Ectodermal cell (in vitro differentiated cells): ENCODE measurements around the gene BAG5.
A peak's percentile ranks its signal among the peaks of the same experiment; 100 is the strongest.

Experiments used
- H3K27ac ChIP-seq: 2 replicates; pipeline ENCODE4 v1.7.0; 2013; ENCODE audit warnings: mild to moderate bottlenecking, low read depth, low read length; ENCODE audit not compliant: insufficient read depth, poor library complexity, severe bottlenecking
- H3K27me3 ChIP-seq: 2 replicates; pipeline ENCODE4 v1.7.0; 2013; ENCODE audit warnings: mild to moderate bottlenecking, low read length; ENCODE audit not compliant: insufficient read depth, control insufficient read depth, poor library complexity, severe bottlenecking
- H3K36me3 ChIP-seq: one replicate; pipeline ENCODE4 v1.7.0; 2013; ENCODE audit warnings: low read length; ENCODE audit not compliant: control insufficient read depth, insufficient read depth
- H3K4me1 ChIP-seq: one replicate; pipeline ENCODE4 v1.7.0; 2013; ENCODE audit warnings: low read length; ENCODE audit not compliant: control insufficient read depth, insufficient read depth
- H3K4me3 ChIP-seq: 2 replicates; pipeline ENCODE4 v1.7.0; 2013; ENCODE audit warnings: low read depth, low read length, control low read depth; ENCODE audit not compliant: insufficient read depth
- H3K9me3 ChIP-seq: 2 replicates; pipeline ENCODE4 v1.7.0; 2013; ENCODE audit warnings: mild to moderate bottlenecking, low read length, moderate library complexity; ENCODE audit not compliant: control insufficient read depth
- WGBS, 2 experiments: methylation state at CpG; one replicate each; pipeline ENCODE4 v1.1.7; 2013; ENCODE audit warnings: missing lambda C conversion rate in 2 of 2; 5-methylcytosine and 5-hydroxymethylcytosine counted together

The BAG5 gene

DNA sequence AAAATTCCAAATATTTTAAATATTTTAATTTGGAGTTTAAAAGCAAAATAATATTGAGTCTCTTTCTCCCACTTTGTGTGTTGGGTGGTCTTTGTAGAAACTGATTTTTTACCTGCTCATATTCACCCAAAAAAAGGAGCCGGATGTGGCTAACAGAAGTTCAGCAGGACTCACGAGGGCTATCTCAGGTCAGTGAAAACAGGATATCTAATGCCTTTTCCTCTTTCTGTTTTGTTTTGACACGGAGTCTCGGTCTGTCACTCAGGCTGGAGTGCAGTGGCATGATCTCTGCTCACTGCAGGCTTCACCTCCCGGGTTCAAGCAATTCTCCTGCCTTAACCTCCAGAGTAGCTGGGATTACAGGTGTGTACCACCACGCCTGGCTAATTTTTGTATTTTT lies 31.1 kb upstream of the BAG5 start:
- Histone ChIP-seq H3K36me3 (peaks cover 5% of the 10 kb centered on the region), H3K4me1 (peaks cover 18% of the 10 kb centered on the region)
- 84 to 92% methylated on average over 6 of the region's 6 CpGs for WGBS, 2 experiments

DNA sequence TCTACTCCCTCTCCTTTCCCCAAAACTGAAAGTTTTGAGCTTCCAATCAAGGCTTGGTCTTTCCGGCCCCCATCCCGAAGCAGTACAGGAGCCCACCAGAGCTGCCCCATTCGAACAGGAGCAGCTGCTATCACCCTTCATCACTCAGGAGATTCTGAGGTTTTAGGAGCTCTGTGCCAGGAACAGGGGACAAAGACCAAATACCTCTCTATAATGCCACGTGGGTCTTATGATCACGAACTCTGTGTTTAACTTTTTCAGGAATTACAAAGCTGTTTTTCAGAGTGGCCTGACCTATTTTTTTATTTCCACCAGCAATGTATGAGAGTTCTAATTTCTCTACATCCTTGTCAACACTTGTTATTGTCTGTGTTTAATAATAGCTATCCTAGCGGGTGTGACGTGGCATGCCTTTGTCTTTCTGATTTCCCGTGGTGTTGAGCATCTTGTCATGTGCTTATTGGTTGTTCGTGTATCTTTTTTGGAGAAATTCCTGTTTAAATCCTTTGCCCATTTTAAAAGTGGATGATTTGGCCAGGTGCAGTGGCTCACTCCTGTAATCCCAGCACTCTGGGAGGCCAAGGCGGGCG lies 22.0 kb upstream of the BAG5 start:
- Histone ChIP-seq H3K27ac (no peak overlapping the region), H3K4me1 (no peaks in the 10 kb centered on the region), H3K9me3 (no peaks in the 10 kb centered on the region), H3K36me3 (no peaks in the 10 kb centered on the region), H3K27me3 (no peaks in the 10 kb centered on the region), H3K4me3 (no peak overlapping the region)
- 92 to 95% methylated on average over 11 of the region's 11 CpGs for WGBS, 2 experiments

More for the DNA sequence above, 31.1 kb upstream of the BAG5 start:
- no peaks in the 10 kb centered on the region for H3K27me3 ChIP-seq
- no peak overlapping the region for H3K4me3 ChIP-seq
- H3K27ac ChIP-seq: no peak overlapping the region
- no peaks in the 10 kb centered on the region for H3K9me3 ChIP-seq

DNA sequence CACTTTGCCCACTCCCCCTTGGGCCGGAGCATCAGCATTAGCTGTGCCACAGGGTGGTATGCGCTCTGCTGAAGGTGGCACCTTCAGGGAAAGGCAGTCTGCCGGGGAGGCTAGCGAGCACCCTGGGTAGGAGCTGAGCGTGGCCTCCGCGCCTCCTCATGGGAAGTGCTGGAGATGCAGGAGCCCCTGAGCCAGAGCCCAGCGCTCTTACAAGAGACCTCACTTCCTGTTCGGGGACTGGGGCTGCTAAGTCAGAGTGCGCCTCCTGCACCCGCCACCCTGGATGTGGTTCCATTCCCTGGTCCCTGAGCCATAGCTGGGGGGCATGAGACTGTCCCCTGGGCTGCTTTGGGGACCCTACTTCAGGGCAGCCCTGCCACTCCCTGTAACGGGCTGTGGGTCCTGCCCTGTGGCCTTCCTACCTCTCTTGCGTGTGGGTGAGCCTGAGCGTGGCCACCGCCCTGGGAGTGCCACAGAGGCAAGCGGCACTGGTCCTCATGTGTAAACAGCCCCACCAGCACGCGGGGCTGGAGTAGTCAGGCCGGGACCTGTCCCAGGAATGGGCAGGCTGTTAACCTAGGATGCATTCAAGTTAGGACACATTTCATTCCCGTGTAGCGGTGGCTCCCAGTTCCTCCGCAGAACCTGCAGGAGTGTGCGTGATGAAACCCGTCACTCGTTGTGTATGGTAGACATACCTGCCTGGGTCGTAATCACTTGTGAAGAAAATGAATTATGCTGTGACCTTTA lies 19.7 kb upstream of the BAG5 start:
- Histone ChIP-seq H3K27me3 (no peaks in the 10 kb centered on the region), H3K4me1 (no peaks in the 10 kb centered on the region), H3K36me3 (no peaks in the 10 kb centered on the region), H3K9me3 (no peaks in the 10 kb centered on the region), H3K27ac (no peak overlapping the region), H3K4me3 (no peak overlapping the region)
- 95 to 96% methylated on average over 26 of the region's 26 CpGs for WGBS, 2 experiments

DNA sequence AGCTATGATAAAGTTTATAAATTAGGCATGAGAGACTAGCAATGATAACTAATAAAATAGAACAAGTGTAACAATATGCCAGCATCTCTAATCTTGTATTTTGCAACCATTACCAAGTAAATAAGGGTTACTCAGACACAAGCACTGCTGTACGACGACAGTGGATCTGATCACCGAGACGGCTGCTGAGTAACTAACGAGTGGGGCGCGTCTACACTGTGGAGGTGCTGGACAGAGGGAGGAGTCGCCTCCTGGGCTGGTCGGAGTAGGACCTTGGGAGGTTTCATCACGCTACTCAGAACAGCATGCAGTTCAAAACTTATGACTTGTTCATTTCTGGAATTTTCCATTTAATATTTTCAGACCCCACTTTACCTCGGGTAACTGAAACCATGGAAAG lies 18.7 kb upstream of the BAG5 start:
- H3K4me3 ChIP-seq: no peak overlapping the region
- peaks cover 3% of the 10 kb centered on the region for H3K4me1 ChIP-seq
- no peaks in the 10 kb centered on the region for H3K27me3 ChIP-seq
- no peak overlapping the region for H3K27ac ChIP-seq
- H3K9me3 ChIP-seq: no peaks in the 10 kb centered on the region
- no peaks in the 10 kb centered on the region for H3K36me3 ChIP-seq
- WGBS, 2 experiments: 95 to 96% methylated on average over 11 of the region's 11 CpGs

DNA sequence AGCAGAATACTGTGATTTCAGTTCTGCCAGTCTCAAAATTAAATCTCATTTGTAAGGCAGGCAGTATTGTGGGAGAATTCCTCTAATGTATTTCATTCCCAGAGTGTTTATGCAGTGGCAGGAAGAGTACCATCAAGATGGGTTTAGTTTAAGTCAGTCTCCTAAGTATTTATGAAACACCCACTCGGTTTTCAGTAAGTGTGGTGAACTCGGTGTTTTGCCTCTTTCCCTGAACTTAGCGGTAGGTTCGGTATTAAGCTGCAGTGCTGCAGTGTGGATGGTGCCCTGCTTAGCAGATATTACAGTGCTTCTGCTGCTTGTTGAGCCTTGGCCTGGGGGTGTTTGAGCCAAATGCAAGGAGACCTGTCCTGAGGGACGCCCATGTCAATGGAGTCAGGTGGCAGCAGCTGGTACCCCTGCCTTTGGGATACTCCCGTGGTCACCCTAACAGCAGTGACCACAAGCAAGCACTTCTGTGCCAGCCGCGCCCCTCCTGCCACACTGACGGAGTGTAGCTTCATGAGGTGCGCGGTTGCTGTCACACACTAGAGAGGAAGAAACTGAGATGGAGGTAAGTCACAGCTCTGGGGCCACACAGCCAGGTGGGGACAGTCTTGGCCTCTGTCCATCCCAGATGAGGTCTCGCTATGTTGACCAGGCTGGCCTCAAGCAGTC lies 16.1 kb upstream of the BAG5 start:
- WGBS, 2 experiments: 94 to 97% methylated on average over 12 of the region's 12 CpGs

DNA sequence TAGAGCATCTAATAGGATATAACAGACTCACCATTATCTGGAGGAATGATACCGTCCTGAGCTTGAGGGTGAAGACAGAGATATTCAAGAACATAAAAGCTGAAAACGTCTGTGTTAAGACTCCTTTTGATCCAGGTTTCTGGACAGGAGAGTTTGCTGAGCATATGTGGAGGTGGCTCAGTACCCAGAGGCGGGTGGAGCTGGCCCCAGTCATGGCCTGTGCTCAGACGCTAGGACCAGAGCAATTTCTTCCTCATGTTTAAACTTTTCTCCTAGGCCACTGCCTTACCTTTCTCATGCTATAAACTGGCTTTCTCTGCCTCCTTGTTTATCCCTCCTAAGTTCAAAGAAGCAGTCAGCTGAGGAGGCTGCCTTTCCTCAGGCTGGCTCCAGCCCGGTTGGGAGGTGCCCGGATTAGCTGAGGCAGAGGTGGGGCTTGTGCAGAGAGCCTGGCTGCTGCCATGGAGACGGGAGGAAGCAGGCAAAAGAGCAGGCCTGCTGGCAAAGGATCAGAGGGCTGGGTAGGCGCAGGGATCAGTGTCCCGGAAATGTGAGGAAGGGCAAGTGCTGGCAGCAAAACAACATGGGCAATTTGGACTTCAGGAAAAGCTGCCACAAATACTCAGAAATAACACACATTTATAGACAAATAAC lies 14.0 kb upstream of the BAG5 start:
- H3K27me3 ChIP-seq: no peaks in the 10 kb centered on the region
- no peak overlapping the region for H3K4me3 ChIP-seq
- 45 to 48% methylated on average over 9 of the region's 9 CpGs for WGBS, 2 experiments
- H3K27ac ChIP-seq: peak overlapping the region; percentile 72
- H3K36me3 ChIP-seq: no peaks in the 10 kb centered on the region
- no peaks in the 10 kb centered on the region for H3K9me3 ChIP-seq
- H3K4me1 ChIP-seq: peaks cover 6% of the 10 kb centered on the region

More for the DNA sequence above, 16.1 kb upstream of the BAG5 start:
- Histone ChIP-seq H3K4me3 (no peak overlapping the region), H3K27me3 (no peaks in the 10 kb centered on the region), H3K36me3 (no peaks in the 10 kb centered on the region), H3K27ac (no peak overlapping the region), H3K9me3 (no peaks in the 10 kb centered on the region), H3K4me1 (peaks cover 6% of the 10 kb centered on the region)

DNA sequence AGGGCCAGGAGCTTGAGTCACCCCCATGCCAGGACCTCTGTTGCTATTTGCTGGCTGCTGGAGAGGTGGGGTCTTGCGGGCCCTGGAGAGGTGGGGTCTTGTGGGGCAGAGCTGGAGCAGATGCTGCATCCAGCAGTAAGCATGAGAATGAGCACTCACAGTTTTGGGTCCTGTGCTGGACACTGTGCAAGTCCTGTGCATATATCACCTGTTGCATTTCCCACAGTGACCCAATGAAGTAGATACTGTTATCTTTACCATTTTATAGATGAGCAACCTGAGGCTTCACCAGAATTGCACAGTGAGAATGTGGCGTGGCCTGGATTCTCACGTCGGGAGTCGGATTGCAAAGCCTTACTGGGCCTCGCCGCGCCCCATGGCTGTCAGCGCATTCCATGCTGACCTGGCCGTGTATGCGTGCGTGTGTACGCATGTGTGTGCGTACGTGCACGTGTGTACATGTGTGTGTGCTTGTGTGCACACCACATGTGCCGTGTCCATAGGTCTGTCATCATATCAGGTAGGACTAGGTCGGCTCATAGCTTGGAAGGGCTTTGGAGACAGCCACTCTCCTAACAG lies 12.3 kb upstream of the BAG5 start:
- Histone ChIP-seq H3K36me3 (no peaks in the 10 kb centered on the region), H3K27ac (no peak overlapping the region), H3K27me3 (no peaks in the 10 kb centered on the region), H3K4me1 (peaks cover 6% of the 10 kb centered on the region), H3K4me3 (no peak overlapping the region), H3K9me3 (no peaks in the 10 kb centered on the region)
- 96 to 98% methylated on average over 18 of the region's 18 CpGs for WGBS, 2 experiments

DNA sequence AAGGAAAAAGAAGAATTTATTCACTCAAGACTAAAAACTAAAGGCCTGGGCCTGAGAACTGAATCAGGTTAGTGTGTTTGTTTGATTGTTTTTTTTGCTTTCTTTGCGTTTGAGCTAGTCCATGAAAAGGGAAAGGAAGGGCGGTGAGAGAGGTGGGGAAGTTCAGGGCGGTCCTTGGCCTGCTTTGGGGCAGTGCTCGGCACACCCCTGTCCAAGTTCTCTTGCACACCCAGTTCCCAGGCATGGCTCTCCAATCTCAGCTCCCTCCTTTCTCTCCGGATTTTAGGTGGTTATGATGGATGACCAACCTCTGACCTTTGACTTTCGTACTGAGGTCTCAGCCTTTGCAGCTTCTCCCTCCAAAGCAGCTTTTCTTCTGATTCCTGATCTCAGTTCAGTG lies 11.6 kb upstream of the BAG5 start:
- no peaks in the 10 kb centered on the region for H3K9me3 ChIP-seq
- peaks cover 6% of the 10 kb centered on the region for H3K4me1 ChIP-seq
- no peaks in the 10 kb centered on the region for H3K36me3 ChIP-seq
- WGBS, 2 experiments: 89 to 91% methylated on average over 6 of the region's 6 CpGs
- no peak overlapping the region for H3K4me3 ChIP-seq
- no peak overlapping the region for H3K27ac ChIP-seq
- no peaks in the 10 kb centered on the region for H3K27me3 ChIP-seq

DNA sequence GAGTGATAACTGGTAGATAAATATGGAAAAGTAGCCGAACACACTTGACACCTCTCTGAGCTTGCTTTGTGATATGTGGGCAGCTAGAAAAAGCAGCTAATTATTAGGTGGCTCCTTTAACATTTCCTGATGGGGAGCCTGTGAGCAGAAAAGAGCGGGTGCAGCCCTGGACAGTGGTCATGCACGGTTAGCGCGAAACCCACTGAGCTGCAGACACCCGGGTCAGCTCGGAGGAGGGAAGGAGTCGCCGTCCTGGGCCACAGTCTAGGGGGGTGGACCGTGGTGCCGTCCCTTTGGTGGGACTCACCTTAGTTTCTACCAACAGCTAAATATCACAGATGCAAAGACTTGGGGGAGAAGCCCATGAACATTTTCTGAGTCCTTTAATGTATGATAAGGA lies 7.0 kb upstream of the BAG5 start:
- Histone ChIP-seq H3K27ac (no peak overlapping the region), H3K9me3 (no peaks in the 10 kb centered on the region), H3K4me1 (no peaks in the 10 kb centered on the region), H3K27me3 (no peaks in the 10 kb centered on the region), H3K4me3 (no peak overlapping the region), H3K36me3 (no peaks in the 10 kb centered on the region)
- WGBS, 2 experiments: 90 to 92% methylated on average over 11 of the region's 11 CpGs

DNA sequence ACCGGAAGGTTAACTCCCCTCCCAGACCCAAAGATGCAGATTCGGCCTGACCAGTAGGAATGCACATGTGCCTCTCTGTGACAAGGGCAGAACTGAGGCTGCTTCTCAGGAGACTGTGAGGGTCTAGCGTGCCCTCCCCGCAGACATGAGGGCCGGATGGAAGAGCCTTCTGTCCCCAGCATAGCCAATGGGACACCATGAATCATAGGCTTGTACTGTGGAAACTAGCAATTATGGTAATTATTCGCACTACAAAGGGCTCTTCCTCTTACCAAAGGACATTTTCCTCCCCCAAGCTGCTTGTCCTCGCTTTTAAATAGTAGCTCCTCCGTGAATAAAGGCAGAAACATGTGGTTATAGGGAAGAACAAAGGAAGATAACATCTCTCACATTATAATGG lies 6.5 kb upstream of the BAG5 start:
- H3K27ac ChIP-seq: no peak overlapping the region
- 69 to 71% methylated on average over 6 to 8 of the region's 8 CpGs for WGBS, 2 experiments
- peaks cover 3% of the 10 kb centered on the region for H3K4me1 ChIP-seq
- H3K9me3 ChIP-seq: no peaks in the 10 kb centered on the region
- H3K4me3 ChIP-seq: no peak overlapping the region
- H3K27me3 ChIP-seq: no peaks in the 10 kb centered on the region
- H3K36me3 ChIP-seq: no peaks in the 10 kb centered on the region
